GM12878 (cell line): ENCODE data around the gene SLC38A8. TPM values are rescaled to one million over a fixed set of nuclear protein-coding genes. Genes with fewer than 3 reads are reported as not detected.

Source experiments
- ATAC-seq: fragments of 200-7000 bp; cut with Tn5 transposase; 3 replicates; pipeline ENCODE4 v1.9.1; 2020; ENCODE audit warnings: mild to moderate bottlenecking, moderate library complexity
- BruUV-seq: library from RNA; stranded (reverse); fragments of 400-500 nt; replicated peaks from 2 replicates; lab custom pipeline; 2021; lab: Mats Ljungman, UMichigan
- CTCF ChIA-PET: fragments of 300-600 bp; sonication (Branson Sonifier 250); formaldehyde crosslinking; extraction: SDS; loops from one replicate; lab custom pipeline; 2021; ENCODE audit warnings: inconsistent platforms; lab: Yijun Ruan, JAX
- POLR2A ChIA-PET: fragments of 350-600 bp; formaldehyde crosslinking; extraction: SDS; loops from one replicate; lab custom pipeline; 2021; ENCODE audit warnings: inconsistent platforms; lab: Charles Lee
- RAD21 ChIA-PET: fragments of 300-600 bp; sonication (Branson Sonifier 250); formaldehyde crosslinking; loops from one replicate; lab custom pipeline; 2023; ENCODE audit warnings: antibody characterized with exemption; ENCODE audit not compliant: unreplicated experiment; lab: Charles Lee
- SMC1A ChIA-PET: fragments of 300-600 bp; sonication (Branson Sonifier 250); formaldehyde crosslinking; loops from one replicate; lab custom pipeline; 2023; ENCODE audit not compliant: unreplicated experiment, uncharacterized antibody; lab: Charles Lee
- DNase-seq: peaks from one replicate; pipeline ENCODE4 v3.0.0-alpha.2; 2011; ENCODE audit warnings: low read depth, low spot score
- FAIRE-seq: peaks from 3 replicates; lab custom pipeline; 2011; peaks lifted over from hg19 to GRCh38; lab: Jason Lieb, UNC
- H2AFZ ChIP-seq: 2 replicates; pipeline ENCODE4 v1.6.0; 2011; ENCODE audit warnings: low read depth, low read length, control low read depth; ENCODE audit not compliant: control insufficient read depth
- H3K27ac ChIP-seq: 2 replicates; pipeline ENCODE4 v1.5.1; 2011; ENCODE audit warnings: control low read depth; ENCODE audit not compliant: control insufficient read depth, insufficient read depth
- H3K27me3 ChIP-seq, 2 experiments: replicated peaks in 1 of 2; 2 replicates each; pipeline versions ENCODE4 v1.6.0 to v1.6.1; 2011; ENCODE audit warnings: low read length in 1 of 2; ENCODE audit not compliant: control insufficient read depth in 2 of 2, insufficient read depth in 2 of 2
- H3K36me3 ChIP-seq, 2 experiments: 2 replicates each; pipeline ENCODE4 v1.5.1; 2011; ENCODE audit warnings: low read length in 1 of 2; ENCODE audit not compliant: control insufficient read depth in 2 of 2, insufficient read depth in 2 of 2
- H3K4me1 ChIP-seq: 2 replicates; pipeline ENCODE4 v1.6.1; 2011; ENCODE audit warnings: mild to moderate bottlenecking, low read length, moderate library complexity, mixed read lengths; ENCODE audit not compliant: control insufficient read depth, insufficient read depth
- H3K4me2 ChIP-seq: 2 replicates; pipeline ENCODE4 v1.6.0; 2011; ENCODE audit warnings: control low read depth; ENCODE audit not compliant: control insufficient read depth, insufficient read depth
- H3K4me3 ChIP-seq: fragments of 200-600 bp; sonication (generic); 2 replicates; pipeline ENCODE4 v1.5.1; 2016
- H3K79me2 ChIP-seq: 2 replicates; pipeline ENCODE4 v1.6.0; 2011; ENCODE audit warnings: low read length; ENCODE audit not compliant: control insufficient read depth, insufficient read depth
- H3K9ac ChIP-seq: 2 replicates; pipeline ENCODE4 v1.8.0; 2011; ENCODE audit warnings: low read length, control low read depth, mixed read lengths; ENCODE audit not compliant: control insufficient read depth, insufficient read depth
- H3K9me3 ChIP-seq: replicated peaks from 3 replicates; pipeline ENCODE4 v1.5.1; 2011; ENCODE audit warnings: mild to moderate bottlenecking, low read length; ENCODE audit not compliant: control insufficient read depth, insufficient read depth
- H4K20me1 ChIP-seq: 2 replicates; pipeline ENCODE4 v1.6.0; 2011; ENCODE audit not compliant: control insufficient read depth, insufficient read depth
- BHLHE40 ChIP-seq, 2 experiments: fragments of 450-650 bp in 1 of 2; IDR thresholded peaks; 2 replicates each; pipeline ENCODE4 v1.6.1; 2011 to 2017; ENCODE audit warnings: low read depth in 2 of 2, borderline replicate concordance in 1 of 2, improper control_type of control experiment in 1 of 2, low read length in 1 of 2, mild to moderate bottlenecking in 1 of 2
- EGR1 ChIP-seq, 2 experiments: IDR thresholded peaks; 1 replicate in 1 of 2; 2 replicates in 1 of 2; pipeline ENCODE4 v1.6.1; 2011 to 2012; ENCODE audit warnings: low read depth in 2 of 2, low read length in 2 of 2, borderline replicate concordance in 1 of 2, mild to moderate bottlenecking in 1 of 2, moderate library complexity in 1 of 2
- KAT2A ChIP-seq: conservative IDR thresholded peaks from 2 replicates; pipeline ENCODE4 v1.6.1; 2011; ENCODE audit warnings: low read depth, low read length; ENCODE audit not compliant: control insufficient read depth
- RAD21 ChIP-seq: IDR thresholded peaks from 2 replicates; pipeline ENCODE4 v1.6.1; 2011; ENCODE audit warnings: mild to moderate bottlenecking, low read depth, low read length, moderate library complexity; ENCODE audit not compliant: insufficient read depth
- SMC3 ChIP-seq: IDR thresholded peaks from 2 replicates; pipeline ENCODE4 v1.6.1; 2011; ENCODE audit warnings: low read length, improper control_type of control experiment, borderline replicate concordance
- SP1 ChIP-seq: IDR thresholded peaks from one replicate; pipeline ENCODE4 v1.6.1; 2011; ENCODE audit warnings: low read depth, low read length
- SUPT20H ChIP-seq: IDR thresholded peaks from 2 replicates; pipeline ENCODE4 v1.6.1; 2011; ENCODE audit warnings: low read depth, mild to moderate bottlenecking, low read length, moderate library complexity, borderline replicate concordance; ENCODE audit not compliant: control insufficient read depth
- SUZ12 ChIP-seq: fragments of 200-600 bp; sonication (generic); IDR thresholded peaks from one replicate; pipeline ENCODE4 v1.6.1; 2018; ENCODE audit warnings: antibody characterized with exemption, mild to moderate bottlenecking; ENCODE audit not compliant: unreplicated experiment
- whole genome bisulfite sequencing: methylation state at CpG from one replicate; pipeline ENCODE4 v1.1.6; 2016; ENCODE audit warnings: low lambda C conversion rate; ENCODE audit not compliant: insufficient replicate concordance, insufficient coverage; ENCODE audit errors: missing lambda C conversion rate; 5-methylcytosine and 5-hydroxymethylcytosine counted together
- in situ Hi-C: fragments of 300-500 bp; cut with MboI; formaldehyde crosslinking; loops from 9 replicates; pipeline ENCODE4 v1.14.3; 2018; ENCODE audit warnings: mixed read lengths
- intact Hi-C: fragments of 100-400 bp; cut with micrococcal nuclease; formaldehyde crosslinking; loops from one replicate; pipeline ENCODE4 v1.14.2; 2022; ENCODE audit not compliant: unreplicated experiment
- polyA plus RNA-seq, 11 experiments: library from polyadenylated mRNA; depleted of rRNA in 4 of 11; unstranded in 6 of 11; stranded (reverse) in 5 of 11; fragments of >200 nt; fragmentation: Nextera tagmentation in 4 of 11; fragmentation: Illumina TruSeq in 1 of 11; extraction: Ambion mirVana in 4 of 11; extraction: Trizol in 1 of 11; gene quantifications; 1 replicate in 1 of 11; 2 replicates in 10 of 11; pipeline versions ENCODE4 v1.2.1 to v1.2.3, GENCODE V29; 2011 to 2016; ENCODE audit warnings: inconsistent platforms in 2 of 11, missing spikeins in 2 of 11, low read depth in 1 of 11
- total RNA-seq, 4 experiments: library from RNA; depleted of rRNA in 3 of 4; stranded (reverse); fragments of >200 nt in 3 of 4; fragmentation: Illumina TruSeq in 1 of 4; extraction: Trizol in 1 of 4; gene quantifications; 2 replicates each; pipeline versions ENCODE4 v1.2.1 to v1.2.3, GENCODE V29; 2013 to 2021
- TF ChIP-seq, protein P1 (sequence below): fragments of 450-650 bp; IDR thresholded peaks from 2 replicates; pipeline ENCODE4 v1.6.1; 2016; ENCODE audit warnings: mild to moderate bottlenecking
- TF ChIP-seq, protein P2 (sequence below), 3 experiments: IDR thresholded peaks in 2 of 3; conservative IDR thresholded peaks in 1 of 3; 2 replicates each; pipeline ENCODE4 v1.5.1; 2011; ENCODE audit warnings: low read depth in 3 of 3, low read length in 3 of 3, mild to moderate bottlenecking in 3 of 3, control low read depth in 2 of 3, moderate library complexity in 2 of 3, inconsistent platforms in 1 of 3, mixed read lengths in 1 of 3; ENCODE audit not compliant: control insufficient read depth in 2 of 3, insufficient read depth in 1 of 3; ENCODE audit errors: extremely low read depth in 1 of 3

The SLC38A8 gene
- total and polyA plus RNA-seq, 10 of the 15 experiments (the other 5 are each of a cell fraction or from before 2014, with no cell fraction given) = not detected

DNA sequence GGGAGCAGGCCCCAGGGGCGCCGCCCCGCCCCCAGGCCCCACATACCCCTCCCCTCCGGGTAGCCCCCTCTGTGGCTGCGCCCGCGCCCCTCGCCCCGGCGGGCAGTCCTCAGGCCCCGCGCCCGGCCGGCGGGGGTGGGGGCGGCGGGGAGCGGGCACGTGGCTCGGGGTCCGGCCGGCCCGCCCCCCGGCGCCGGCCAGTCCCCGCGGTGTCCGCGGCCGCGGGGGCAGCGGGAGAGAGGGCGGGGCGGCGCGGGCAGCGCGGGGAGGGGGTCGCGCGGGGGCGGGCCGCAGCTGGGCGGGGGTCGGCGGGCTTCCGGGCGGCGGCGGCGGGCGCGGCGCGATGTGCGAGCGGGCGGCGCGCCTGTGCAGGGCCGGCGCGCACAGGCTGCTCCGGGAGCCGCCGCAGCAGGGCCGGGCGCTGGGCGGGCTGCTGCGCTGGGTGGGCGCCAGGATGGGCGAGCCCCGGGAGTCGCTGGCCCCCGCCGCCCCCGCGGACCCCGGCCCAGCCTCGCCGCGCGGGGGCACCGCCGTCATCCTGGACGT is 74.2 kb downstream of the SLC38A8 start (continued):
- TF ChIP-seq KAT2A (no peak), SUZ12 (no peak), SUPT20H (no peak)
- TF ChIP-seq, protein P1, sequence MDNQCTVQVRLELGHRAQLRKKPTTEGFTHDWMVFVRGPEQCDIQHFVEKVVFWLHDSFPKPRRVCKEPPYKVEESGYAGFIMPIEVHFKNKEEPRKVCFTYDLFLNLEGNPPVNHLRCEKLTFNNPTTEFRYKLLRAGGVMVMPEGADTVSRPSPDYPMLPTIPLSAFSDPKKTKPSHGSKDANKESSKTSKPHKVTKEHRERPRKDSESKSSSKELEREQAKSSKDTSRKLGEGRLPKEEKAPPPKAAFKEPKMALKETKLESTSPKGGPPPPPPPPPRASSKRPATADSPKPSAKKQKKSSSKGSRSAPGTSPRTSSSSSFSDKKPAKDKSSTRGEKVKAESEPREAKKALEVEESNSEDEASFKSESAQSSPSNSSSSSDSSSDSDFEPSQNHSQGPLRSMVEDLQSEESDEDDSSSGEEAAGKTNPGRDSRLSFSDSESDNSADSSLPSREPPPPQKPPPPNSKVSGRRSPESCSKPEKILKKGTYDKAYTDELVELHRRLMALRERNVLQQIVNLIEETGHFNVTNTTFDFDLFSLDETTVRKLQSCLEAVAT = no peak
- TF ChIP-seq, all 136 proteins: peak for 0

DNA sequence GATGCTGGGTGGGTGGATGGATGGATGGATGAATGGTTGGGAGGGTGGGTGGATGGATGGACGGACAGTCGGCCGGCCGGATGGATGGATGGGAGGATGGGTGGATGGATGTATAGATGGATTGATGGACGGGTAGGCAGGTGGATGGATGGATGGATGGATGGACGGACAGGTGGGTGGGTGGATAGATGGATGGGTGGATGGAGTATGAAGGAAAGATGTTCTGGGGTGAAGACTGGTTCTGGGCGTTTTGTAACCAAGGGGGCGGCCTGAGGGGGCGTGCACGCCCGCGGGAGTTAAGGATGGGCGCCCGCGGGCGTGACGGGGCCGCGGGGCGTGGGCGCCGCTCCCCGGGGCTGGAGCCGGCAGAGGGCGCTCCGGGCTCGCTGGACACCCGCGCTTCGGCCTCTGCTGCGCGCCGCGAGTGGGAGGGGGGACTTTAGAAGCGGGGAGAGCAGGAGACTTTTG is 74.7 kb downstream of the SLC38A8 start, which contains the start of gene NECAB2:
TSS of gene NECAB2 (plus strand) at position 407 of the 468 bp plus-strand sequence. CDS start 405 bp downstream, outside the sequence.
- no TSS peak for BruUV-seq
- TF ChIP-seq SP1 = no peak
- peak in 1 of 2 experiments; percentile 82; a peak in 2 of 3 replicates for TF ChIP-seq EGR1 (IDR thresholded peaks at IDR 0.05; ENCODE audit: borderline replicate concordance in 1 of 2, low read depth in 2 of 2, low read length in 2 of 2)
- TF ChIP-seq BHLHE40 (IDR thresholded peaks at IDR 0.05; ENCODE audit: borderline replicate concordance in 1 of 2, low read depth in 2 of 2, low read length in 1 of 2) = 0 out of 4 replicates have a peak, but pooled peaks of 1 of the 2 experiments have one; percentile 20
- TF ChIP-seq, protein P2, sequence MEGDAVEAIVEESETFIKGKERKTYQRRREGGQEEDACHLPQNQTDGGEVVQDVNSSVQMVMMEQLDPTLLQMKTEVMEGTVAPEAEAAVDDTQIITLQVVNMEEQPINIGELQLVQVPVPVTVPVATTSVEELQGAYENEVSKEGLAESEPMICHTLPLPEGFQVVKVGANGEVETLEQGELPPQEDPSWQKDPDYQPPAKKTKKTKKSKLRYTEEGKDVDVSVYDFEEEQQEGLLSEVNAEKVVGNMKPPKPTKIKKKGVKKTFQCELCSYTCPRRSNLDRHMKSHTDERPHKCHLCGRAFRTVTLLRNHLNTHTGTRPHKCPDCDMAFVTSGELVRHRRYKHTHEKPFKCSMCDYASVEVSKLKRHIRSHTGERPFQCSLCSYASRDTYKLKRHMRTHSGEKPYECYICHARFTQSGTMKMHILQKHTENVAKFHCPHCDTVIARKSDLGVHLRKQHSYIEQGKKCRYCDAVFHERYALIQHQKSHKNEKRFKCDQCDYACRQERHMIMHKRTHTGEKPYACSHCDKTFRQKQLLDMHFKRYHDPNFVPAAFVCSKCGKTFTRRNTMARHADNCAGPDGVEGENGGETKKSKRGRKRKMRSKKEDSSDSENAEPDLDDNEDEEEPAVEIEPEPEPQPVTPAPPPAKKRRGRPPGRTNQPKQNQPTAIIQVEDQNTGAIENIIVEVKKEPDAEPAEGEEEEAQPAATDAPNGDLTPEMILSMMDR (IDR thresholded peaks at IDR 0.05 in 2 of 3, conservative IDR thresholded peaks at IDR 0.05 in 1 of 3; ENCODE audit: control insufficient read depth in 2 of 3, extremely low read depth in 1 of 3, insufficient read depth in 1 of 3, low read depth in 3 of 3, low read length in 3 of 3) = peak; percentile 22 to 56 (median 51); a peak in 4 of 6 replicates
- no peak for TF ChIP-seq SUZ12
- peak; percentile 30; the same call in 1 of the 2 replicates for TF ChIP-seq SMC3
- peak; percentile 59 for TF ChIP-seq RAD21
- ATAC-seq (peak; percentile 86), DNase-seq (no peak), FAIRE-seq (no peak)
- no peaks in the 10 kb centered on the region for H3K27me3 ChIP-seq
- H3K4me2 ChIP-seq = no peak within 1 kb of the TSS
- ChIA-PET CTCF (no interaction called here), SMC1A (no interaction called here), POLR2A (no interaction called here), RAD21 (no interaction called here)
- intact Hi-C loops = no loop called here
- in situ Hi-C loops = no loop called here
- H3K9ac ChIP-seq = no peak within 1 kb of the TSS
- no peak within 1 kb of the TSS for H3K4me3 ChIP-seq
- H4K20me1 ChIP-seq = no peaks in the 10 kb centered on the region
- no peaks in the 10 kb centered on the region for H3K9me3 ChIP-seq
- H3K36me3 ChIP-seq = no peaks in the 10 kb centered on the region
- no peaks in the 10 kb centered on the region for H3K79me2 ChIP-seq
- H2AFZ ChIP-seq = no peak within 1 kb of the TSS
- H3K4me1 ChIP-seq = no peaks in the 10 kb centered on the region
- H3K27ac ChIP-seq = no peak within 1 kb of the TSS
- 6% methylated on average over 35 of the region's 35 CpGs for WGBS
